H9 (cell line): Measurements from ENCODE around the gene PLEKHN1. TPM values are rescaled to one million over a fixed set of nuclear protein-coding genes. Genes with fewer than 3 reads are reported as not detected.

Experiments used
- DNase-seq: peaks from one replicate; pipeline ENCODE4 v3.0.0-alpha.2; 2017
- H2AFZ ChIP-seq: one replicate; pipeline ENCODE4 v1.6.1; 2013; ENCODE audit warnings: mild to moderate bottlenecking, low read length, control low read depth, moderate library complexity
- H2AK5ac ChIP-seq: 2 replicates; pipeline ENCODE4 v1.6.1; 2013; ENCODE audit warnings: low read length, control low read depth, mixed read lengths; ENCODE audit not compliant: insufficient read length
- H2BK120ac ChIP-seq: one replicate; pipeline ENCODE4 v1.6.1; 2013; ENCODE audit warnings: low read depth, mild to moderate bottlenecking, low read length, control low read depth, inconsistent platforms; ENCODE audit not compliant: poor library complexity, severe bottlenecking
- H2BK12ac ChIP-seq: 2 replicates; pipeline ENCODE4 v1.6.1; 2013; ENCODE audit warnings: low read length, control low read depth, mixed read lengths, low read depth; ENCODE audit not compliant: insufficient read length
- H2BK15ac ChIP-seq: 2 replicates; pipeline ENCODE4 v1.6.1; 2013; ENCODE audit warnings: low read depth, low read length, control low read depth
- H2BK20ac ChIP-seq: one replicate; pipeline ENCODE4 v1.6.1; 2013; ENCODE audit warnings: low read depth, mild to moderate bottlenecking, low read length, control low read depth, inconsistent platforms; ENCODE audit not compliant: poor library complexity, severe bottlenecking
- H2BK5ac ChIP-seq: 2 replicates; pipeline ENCODE4 v1.6.1; 2013; ENCODE audit warnings: low read length, control low read depth, mixed read lengths; ENCODE audit not compliant: insufficient read length
- H3K14ac ChIP-seq: 2 replicates; pipeline ENCODE4 v1.6.1; 2013; ENCODE audit warnings: low read length, control low read depth; ENCODE audit not compliant: insufficient read depth
- H3K18ac ChIP-seq: 2 replicates; pipeline ENCODE4 v1.6.1; 2013; ENCODE audit warnings: low read depth, mild to moderate bottlenecking, mixed read lengths, low read length, control low read depth; ENCODE audit not compliant: insufficient read length
- H3K23ac ChIP-seq: 2 replicates; pipeline ENCODE4 v1.6.1; 2013; ENCODE audit warnings: low read length, control low read depth, mixed read lengths, low read depth; ENCODE audit not compliant: insufficient read length
- H3K23me2 ChIP-seq: 2 replicates; pipeline ENCODE4 v1.6.1; 2013; ENCODE audit warnings: low read depth, mild to moderate bottlenecking, mixed read lengths, low read length, control low read depth; ENCODE audit not compliant: insufficient read length, poor library complexity, severe bottlenecking
- H3K27ac ChIP-seq: 2 replicates; pipeline ENCODE4 v1.5.1; 2013; ENCODE audit warnings: low read length, control low read depth, mixed read lengths, low read depth; ENCODE audit not compliant: insufficient read length
- H3K27me3 ChIP-seq: 2 replicates; pipeline ENCODE4 v1.6.1; 2013; ENCODE audit warnings: low read length, control low read depth, inconsistent platforms; ENCODE audit not compliant: insufficient read depth
- H3K4ac ChIP-seq: 2 replicates; pipeline ENCODE4 v1.6.1; 2013; ENCODE audit warnings: low read depth, mild to moderate bottlenecking, control low read depth, inconsistent platforms, low read length, moderate library complexity
- H3K4me1 ChIP-seq: 2 replicates; pipeline ENCODE4 v1.6.1; 2013; ENCODE audit warnings: low read length, control low read depth, inconsistent platforms; ENCODE audit not compliant: insufficient read depth
- H3K4me2 ChIP-seq: 2 replicates; pipeline ENCODE4 v1.6.1; 2013; ENCODE audit warnings: low read length, control low read depth, mixed read lengths; ENCODE audit not compliant: insufficient read length, insufficient read depth
- H3K56ac ChIP-seq: 2 replicates; pipeline ENCODE4 v1.6.1; 2013; ENCODE audit warnings: low read depth, mild to moderate bottlenecking, mixed read lengths, low read length, control low read depth; ENCODE audit not compliant: insufficient read length
- H3K79me1 ChIP-seq: 2 replicates; pipeline ENCODE4 v1.6.1; 2013; ENCODE audit warnings: low read depth, mild to moderate bottlenecking, moderate library complexity, low read length, control low read depth, inconsistent platforms; ENCODE audit not compliant: insufficient read depth, poor library complexity, severe bottlenecking
- H3K79me2 ChIP-seq: 2 replicates; pipeline ENCODE4 v1.6.1; 2013; ENCODE audit warnings: low read length, control low read depth, inconsistent platforms; ENCODE audit not compliant: insufficient read depth
- H3K9ac ChIP-seq: 2 replicates; pipeline ENCODE4 v1.6.1; 2013; ENCODE audit warnings: low read length, control low read depth, mixed read lengths; ENCODE audit not compliant: insufficient read length; ENCODE audit errors: extremely low read depth
- H3K9me3 ChIP-seq: one replicate; pipeline ENCODE4 v1.6.1; 2013; ENCODE audit warnings: low read depth, low read length, inconsistent platforms; ENCODE audit not compliant: control insufficient read depth
- H3T11ph ChIP-seq: one replicate; pipeline ENCODE4 v1.6.1; 2013; ENCODE audit warnings: mild to moderate bottlenecking, low read length, control low read depth, inconsistent platforms
- H4K20me1 ChIP-seq: one replicate; pipeline ENCODE4 v1.6.1; 2013; ENCODE audit not compliant: control insufficient read depth, insufficient read length, insufficient read depth
- H4K5ac ChIP-seq: 2 replicates; pipeline ENCODE4 v1.6.1; 2013; ENCODE audit warnings: low read depth, mild to moderate bottlenecking, mixed read lengths, low read length, control low read depth; ENCODE audit not compliant: insufficient read length
- H4K8ac ChIP-seq: replicated peaks from 2 replicates; pipeline ENCODE4 v1.6.1; 2013; ENCODE audit warnings: low read length, control low read depth, mixed read lengths, low read depth; ENCODE audit not compliant: insufficient read length
- H4K91ac ChIP-seq: 2 replicates; pipeline ENCODE4 v1.6.1; 2013; ENCODE audit warnings: low read depth, mild to moderate bottlenecking, moderate library complexity, mixed read lengths, low read length, control low read depth; ENCODE audit not compliant: insufficient read length
- H3K27ac Mint-ChIP-seq, 3 experiments: 2 replicates in 2 of 3; 3 replicates in 1 of 3; pipeline ENCODE4 v1.8.0; 2020 to 2021; ENCODE audit warnings: mixed read lengths in 3 of 3, mild to moderate bottlenecking in 1 of 3, moderate library complexity in 1 of 3
- H3K27me3 Mint-ChIP-seq: 2 replicates; pipeline ENCODE4 v1.8.0; 2021; ENCODE audit warnings: low read depth, mild to moderate bottlenecking, moderate library complexity, mixed read lengths
- H3K36me3 Mint-ChIP-seq, 3 experiments: 2 replicates in 2 of 3; 3 replicates in 1 of 3; pipeline ENCODE4 v1.8.0; 2020 to 2021; ENCODE audit warnings: low read depth in 3 of 3, mixed read lengths in 3 of 3; ENCODE audit not compliant: insufficient read depth in 1 of 3
- H3K4me1 Mint-ChIP-seq, 2 experiments: 2 replicates each; pipeline ENCODE4 v1.8.0; 2020; ENCODE audit warnings: mixed read lengths in 2 of 2
- H3K4me3 Mint-ChIP-seq, 2 experiments: 2 replicates in 1 of 2; 3 replicates in 1 of 2; pipeline ENCODE4 v1.8.0; 2020 to 2021; ENCODE audit warnings: mild to moderate bottlenecking in 2 of 2, mixed read lengths in 2 of 2, moderate library complexity in 1 of 2
- H3K9me3 Mint-ChIP-seq, 2 experiments: 2 replicates in 1 of 2; 3 replicates in 1 of 2; pipeline ENCODE4 v1.8.0; 2020; ENCODE audit warnings: mild to moderate bottlenecking in 2 of 2, mixed read lengths in 2 of 2, moderate library complexity in 1 of 2
- CTCF ChIP-seq: fragments of 200-600 bp; sonication (generic); conservative IDR thresholded peaks from 3 replicates; pipeline ENCODE4 v1.8.0; 2021; ENCODE audit warnings: antibody characterized with exemption, mild to moderate bottlenecking
- WGBS: extraction: QIAGEN DNeasy Blood & Tissue Kit; methylation state at CpG from one replicate; pipeline ENCODE4 v1.1.7; 2013; ENCODE audit warnings: missing lambda C conversion rate, low lambda C conversion rate, mixed read lengths; ENCODE audit not compliant: insufficient read length; ENCODE audit errors: extremely low coverage; 5-methylcytosine and 5-hydroxymethylcytosine counted together
- total RNA-seq: library from RNA; stranded (reverse); gene quantifications from 2 replicates; pipeline ENCODE4 v1.2.1, GENCODE V29; 2021

PLEKHN1 gene
- total RNA-seq, 1 experiment from 2014 or later = 3.0 TPM

- H3K56ac ChIP-seq = no peak overlapping the region
- Mint-ChIP-seq H3K4me3 (no peak overlapping the region; a peak in 1 of 5 replicates), H3K27me3 (peaks cover 79% of the 10 kb centered on the region), H3K9me3 (peaks cover 0 to 4% of the 10 kb centered on the region in 2 experiments; a peak in 2 of 5 replicates), H3K36me3 (no peaks in the 10 kb centered on the region), H3K4me1 (peaks cover 11 to 30% of the 10 kb centered on the region in 2 experiments), H3K27ac (no peak overlapping the region; a peak in 1 of 7 replicates)
- H2AK5ac ChIP-seq = no peak overlapping the region
- H3K4me2 ChIP-seq = no peak overlapping the region
- peaks cover 6% of the 10 kb centered on the region; the same call in 1 of the 2 replicates for H3K27me3 ChIP-seq
- H3K23me2 ChIP-seq = peaks cover 7% of the 10 kb centered on the region
- no peak overlapping the region for H2BK12ac ChIP-seq
- no peaks in the 10 kb centered on the region for H3K4me1 ChIP-seq
- TF ChIP-seq CTCF = no peak
- no peak overlapping the region for H3K18ac ChIP-seq
- no peak overlapping the region for H3K9ac ChIP-seq
- no peak overlapping the region for H2BK120ac ChIP-seq
- no peak overlapping the region for H3K14ac ChIP-seq
- no peak overlapping the region for H4K91ac ChIP-seq
- H4K20me1 ChIP-seq = no peaks in the 10 kb centered on the region
- no peak for DNase-seq
- no peak overlapping the region for H4K5ac ChIP-seq
- no peak overlapping the region for H3K23ac ChIP-seq
- H3K4ac ChIP-seq = no peak overlapping the region
- H3T11ph ChIP-seq = no peak overlapping the region
- no peak overlapping the region for H2AFZ ChIP-seq
- H3K27ac ChIP-seq = no peak overlapping the region
- H2BK15ac ChIP-seq = no peak overlapping the region
- no CpG with 5 or more reads among the region's 23 CpGs for WGBS
- no peak overlapping the region for H4K8ac ChIP-seq
- no peaks in the 10 kb centered on the region for H3K79me1 ChIP-seq
- H2BK20ac ChIP-seq = no peak overlapping the region
- H2BK5ac ChIP-seq = no peak overlapping the region
- no peaks in the 10 kb centered on the region for H3K79me2 ChIP-seq
- no peaks in the 10 kb centered on the region for H3K9me3 ChIP-seq
These were observed 39.6 kb downstream of the PLEKHN1 start for GRCh38 chr1:1005774-1006304.
